BE2C (cell line): ENCODE data around the gene PTPRG.

Experiments
- DNase-seq: peaks from one replicate; pipeline ENCODE4 v3.0.0-alpha.2; 2020
- H3K27me3 ChIP-seq: fragments of 250-450 bp; sonication (Bioruptor Pico); 2 replicates; pipeline ENCODE4 v1.5.1; 2020; ENCODE audit warnings: mild to moderate bottlenecking
- H3K36me3 ChIP-seq: fragments of 250-450 bp; sonication (Bioruptor Pico); 2 replicates; pipeline ENCODE4 v1.5.1; 2020; ENCODE audit warnings: mild to moderate bottlenecking
- H3K4me1 ChIP-seq: fragments of 250-450 bp; sonication (Bioruptor Pico); 2 replicates; pipeline ENCODE4 v1.5.1; 2020
- H3K4me3 ChIP-seq: 2 replicates; pipeline ENCODE4 v1.5.1; 2011; ENCODE audit warnings: low read depth, low read length
- H3K9me3 ChIP-seq: fragments of 250-450 bp; sonication (Bioruptor Pico); 2 replicates; pipeline ENCODE4 v1.5.1; 2020
- CTCF ChIP-seq: IDR thresholded peaks from 2 replicates; pipeline ENCODE4 v1.5.1; 2012; ENCODE audit warnings: mild to moderate bottlenecking, low read depth, low read length

The PTPRG gene

DNA sequence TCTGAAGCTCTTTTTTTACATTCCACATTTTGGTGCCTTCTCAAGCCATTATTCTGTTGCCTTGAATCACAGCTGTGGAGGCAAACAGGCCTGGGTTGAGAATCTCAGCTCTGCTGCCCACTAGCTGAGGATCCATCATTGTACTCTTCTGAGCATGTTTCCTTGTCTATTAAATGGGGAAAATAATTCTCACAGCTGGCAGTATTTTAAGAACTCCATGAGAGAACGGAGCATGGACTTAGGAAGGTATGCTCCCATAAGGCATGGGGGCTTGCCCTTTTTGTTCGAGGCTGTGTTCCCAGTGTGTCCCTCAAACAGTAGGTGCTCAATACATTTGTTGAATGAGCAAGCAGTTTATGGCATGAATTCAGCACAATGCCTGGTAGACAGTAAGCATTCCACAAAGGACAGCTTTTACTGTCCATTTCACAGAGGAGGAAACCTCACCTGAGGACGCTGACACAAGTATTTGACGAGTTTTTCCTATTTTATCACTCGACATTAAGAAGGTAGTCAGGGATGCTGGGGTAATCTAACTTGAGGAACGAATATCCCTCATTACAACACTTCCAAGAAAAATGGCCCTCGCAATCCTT is 2.1 kb upstream of the PTPRG start:
- Histone ChIP-seq H3K4me1 (no peaks in the 10 kb centered on the region), H3K4me3 (no peak overlapping the region), H3K27me3 (peaks cover 56% of the 10 kb centered on the region), H3K36me3 (no peaks in the 10 kb centered on the region), H3K9me3 (no peaks in the 10 kb centered on the region)
- DNase-seq, result no peak
- 0 out of 2 replicates have a peak, but pooled peaks have one; percentile 6 for TF ChIP-seq CTCF

DNA sequence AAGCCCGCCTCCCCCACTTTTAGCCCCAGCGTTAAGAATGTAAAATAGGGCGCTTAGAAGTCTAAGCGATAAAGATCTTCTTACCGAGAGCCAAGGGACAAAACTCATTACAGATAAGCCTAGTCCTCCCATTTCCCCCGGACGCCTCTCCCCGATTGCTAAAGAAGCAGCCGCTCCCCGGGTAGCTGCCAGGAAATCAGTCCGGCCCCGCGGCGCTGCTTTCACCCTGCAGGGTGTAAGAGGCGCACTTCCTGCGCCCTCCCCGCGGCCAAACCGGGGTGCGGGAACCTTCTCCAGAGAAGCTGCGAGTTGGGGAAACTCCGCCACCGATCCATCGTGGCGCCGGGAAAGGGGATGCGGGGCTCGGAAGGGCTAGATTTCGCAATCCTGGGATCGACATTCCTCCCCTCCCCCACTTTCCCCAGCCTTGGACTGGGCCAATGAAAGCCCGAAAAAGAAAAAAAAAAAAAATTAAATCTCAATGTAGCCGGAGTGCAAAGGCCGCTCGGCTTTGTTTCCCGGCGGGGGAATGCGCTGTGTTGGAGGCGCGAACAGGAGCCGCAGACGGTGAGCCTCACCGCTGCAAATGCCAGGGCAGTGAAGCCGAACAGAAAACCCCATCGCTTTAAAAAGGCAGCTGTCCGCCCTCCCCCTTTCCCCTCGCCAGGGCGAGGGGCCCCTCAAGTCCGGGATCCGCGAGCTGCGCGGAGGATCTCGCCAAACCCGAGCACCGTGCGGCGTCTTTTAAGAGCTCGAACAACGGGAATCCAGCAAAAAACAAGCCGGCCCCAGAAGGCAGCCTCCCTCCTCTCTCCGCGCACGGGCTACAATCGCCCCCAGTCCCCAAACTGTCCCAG is 626 bp upstream of the PTPRG start:
- peak; percentile 49 for DNase-seq
- H3K4me1 ChIP-seq, result no peaks in the 10 kb centered on the region
- no peak for TF ChIP-seq CTCF
- no peaks in the 10 kb centered on the region for H3K36me3 ChIP-seq
- H3K9me3 ChIP-seq, result no peaks in the 10 kb centered on the region
- peaks cover 71% of the 10 kb centered on the region for H3K27me3 ChIP-seq
- peak overlapping the region; percentile 59 for H3K4me3 ChIP-seq

DNA sequence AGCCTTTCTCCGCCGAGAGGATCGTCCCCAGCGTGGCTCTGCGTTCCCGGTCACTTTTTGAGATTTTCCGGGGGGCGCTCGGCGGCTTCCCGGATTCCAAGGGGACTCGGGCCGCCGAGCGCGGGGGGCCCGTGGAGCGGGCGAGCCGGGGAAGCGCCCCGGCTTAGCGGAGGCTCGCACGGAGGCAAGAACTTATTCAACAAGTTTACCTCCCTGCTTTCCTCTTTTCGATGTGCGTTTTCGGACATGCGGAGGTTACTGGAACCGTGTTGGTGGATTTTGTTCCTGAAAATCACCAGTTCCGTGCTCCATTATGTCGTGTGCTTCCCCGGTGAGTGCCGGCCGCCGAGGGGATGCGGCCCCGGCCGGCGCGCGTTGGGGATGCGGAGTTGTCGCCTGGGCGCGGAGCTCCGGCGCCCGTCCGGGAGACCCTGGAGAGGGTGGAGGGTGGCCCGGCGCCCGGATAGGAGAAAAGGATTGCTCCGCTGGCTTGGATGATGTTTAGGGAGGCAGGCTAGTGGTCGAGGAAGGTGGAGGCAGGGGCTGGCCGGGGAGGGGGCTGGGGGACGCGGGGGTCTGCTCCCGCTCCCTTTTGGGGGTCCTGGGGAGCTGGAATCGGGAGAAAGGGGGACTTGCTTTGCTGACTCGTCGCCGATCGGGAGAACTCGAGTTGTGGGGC is 810 bp downstream of the PTPRG start:
- H3K27me3 ChIP-seq, result peaks cover 82% of the 10 kb centered on the region
- TF ChIP-seq CTCF, result no peak
- H3K4me1 ChIP-seq, result no peaks in the 10 kb centered on the region
- no peak for DNase-seq
- no peaks in the 10 kb centered on the region for H3K9me3 ChIP-seq
- H3K36me3 ChIP-seq, result no peaks in the 10 kb centered on the region
- peak overlapping the region; percentile 56 for H3K4me3 ChIP-seq

- Histone ChIP-seq H3K9me3 (no peaks in the 10 kb centered on the region), H3K4me1 (no peaks in the 10 kb centered on the region), H3K27me3 (peaks cover 82% of the 10 kb centered on the region), H3K4me3 (peak overlapping the region; percentile 6; the same call in 1 of the 2 replicates), H3K36me3 (no peaks in the 10 kb centered on the region)
- DNase-seq, result no peak
- TF ChIP-seq CTCF, result no peak
These were observed 1.4 kb downstream of the PTPRG start for GRCh38 chr3:61562721-61563312.

DNA sequence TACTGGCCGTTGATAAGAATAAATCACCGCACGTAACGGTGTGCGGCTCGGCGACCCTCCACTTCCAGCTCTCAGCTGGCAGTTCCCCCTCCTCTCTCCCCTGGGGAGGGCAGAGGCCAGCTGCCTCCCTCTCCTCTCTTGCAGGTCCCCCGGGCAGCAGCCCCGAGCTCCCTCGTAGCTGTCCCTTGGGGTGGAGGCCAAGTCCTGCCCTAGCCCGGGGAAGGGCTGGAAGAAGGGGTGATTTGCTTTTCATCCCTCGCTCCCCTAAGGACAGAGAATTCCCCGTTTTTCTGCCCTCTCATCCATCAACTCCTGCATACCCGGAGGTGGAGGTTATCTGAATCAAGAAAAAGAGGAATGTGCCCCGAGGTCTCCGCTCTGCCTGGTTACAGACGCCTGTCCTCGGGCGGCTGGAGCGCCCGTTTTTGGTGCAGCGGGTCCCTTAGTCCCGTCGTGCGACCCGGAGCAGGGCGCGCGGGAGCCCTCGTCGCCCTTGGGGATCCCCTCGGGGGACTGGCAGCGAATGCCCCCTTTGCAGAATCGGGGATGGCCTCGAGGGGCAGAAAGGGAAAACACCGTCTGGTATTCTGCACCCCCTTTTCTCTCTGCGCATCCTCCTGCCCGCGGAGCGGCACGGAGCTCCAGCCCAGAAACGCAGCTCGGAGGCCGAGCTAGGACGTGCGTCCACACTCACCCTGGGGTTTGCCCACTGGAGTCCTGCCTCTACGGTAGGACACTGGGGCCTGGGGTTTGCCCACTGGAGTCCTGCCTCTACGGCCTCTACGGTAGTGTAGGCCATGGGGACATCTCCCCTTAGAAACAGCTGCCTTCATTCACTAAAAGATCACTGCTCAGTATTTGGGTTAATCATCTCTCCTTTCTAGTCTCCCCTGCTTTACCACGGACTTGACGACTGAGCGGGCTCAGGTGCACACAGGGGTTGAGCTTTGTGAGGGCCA is 2.2 kb downstream of the PTPRG start:
- Histone ChIP-seq H3K27me3 (peaks cover 84% of the 10 kb centered on the region), H3K4me3 (no peak overlapping the region), H3K9me3 (no peaks in the 10 kb centered on the region), H3K36me3 (no peaks in the 10 kb centered on the region), H3K4me1 (no peaks in the 10 kb centered on the region)
- TF ChIP-seq CTCF, result no peak
- no peak for DNase-seq
